Stimulated activated CD8-positive, alpha-beta memory T cell treated with anti-CD3 and anti-CD28 coated beads, Interleukin-12 subunit alpha, Interleukin-12 subunit beta, amount 100 ng/mL, for 24 hours (primary cell): ENCODE measurements around the gene CEMP1.

Experiments
- DNase-seq: peaks from one replicate; pipeline ENCODE4 v3.0.0-alpha.2; 2020; ENCODE audit errors: extremely low read depth

The CEMP1 gene

DNA sequence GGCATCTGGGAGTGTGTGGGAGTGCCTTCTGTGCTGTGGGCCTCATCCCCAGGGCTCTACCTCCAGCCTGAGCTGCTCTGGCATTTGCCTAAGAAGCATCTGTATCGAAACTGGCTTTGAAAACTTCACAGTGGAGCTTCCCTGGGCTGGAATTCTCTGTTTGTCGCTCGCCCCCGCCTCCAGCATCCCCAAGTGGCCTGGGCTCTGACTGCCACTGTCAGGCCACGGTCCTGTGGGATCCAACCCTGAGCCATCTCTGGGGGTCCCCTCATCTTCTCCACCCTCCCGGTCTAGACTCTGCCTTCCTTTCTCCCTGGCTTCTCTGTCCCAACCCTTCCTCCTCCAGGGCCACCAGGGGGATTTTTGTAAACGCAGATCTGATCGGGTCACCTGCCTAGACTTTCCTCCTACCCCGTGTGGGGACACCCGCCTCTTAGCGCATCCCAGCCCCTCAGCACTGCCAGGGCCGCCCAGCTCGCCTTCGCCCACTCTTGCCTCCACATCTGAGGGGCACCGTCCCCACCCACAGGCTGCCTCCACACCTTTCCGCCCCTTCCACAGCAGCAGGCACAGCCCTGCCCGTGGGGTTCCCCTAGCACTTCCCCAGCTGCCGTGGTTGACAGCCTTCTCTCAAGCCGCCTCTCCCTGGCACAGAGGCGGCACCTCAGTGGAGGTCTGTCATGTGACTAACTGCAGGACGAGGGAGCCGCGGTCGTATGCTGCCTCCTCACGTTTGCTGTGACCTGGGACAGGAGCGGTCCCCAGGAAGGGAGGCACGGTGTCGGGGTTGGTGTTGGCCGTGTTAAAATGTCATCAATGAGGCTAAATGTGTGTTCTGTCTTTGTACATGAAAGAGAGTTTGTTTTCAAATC lies 44.3 kb downstream of the CEMP1 start:
- no peak for DNase-seq

DNA sequence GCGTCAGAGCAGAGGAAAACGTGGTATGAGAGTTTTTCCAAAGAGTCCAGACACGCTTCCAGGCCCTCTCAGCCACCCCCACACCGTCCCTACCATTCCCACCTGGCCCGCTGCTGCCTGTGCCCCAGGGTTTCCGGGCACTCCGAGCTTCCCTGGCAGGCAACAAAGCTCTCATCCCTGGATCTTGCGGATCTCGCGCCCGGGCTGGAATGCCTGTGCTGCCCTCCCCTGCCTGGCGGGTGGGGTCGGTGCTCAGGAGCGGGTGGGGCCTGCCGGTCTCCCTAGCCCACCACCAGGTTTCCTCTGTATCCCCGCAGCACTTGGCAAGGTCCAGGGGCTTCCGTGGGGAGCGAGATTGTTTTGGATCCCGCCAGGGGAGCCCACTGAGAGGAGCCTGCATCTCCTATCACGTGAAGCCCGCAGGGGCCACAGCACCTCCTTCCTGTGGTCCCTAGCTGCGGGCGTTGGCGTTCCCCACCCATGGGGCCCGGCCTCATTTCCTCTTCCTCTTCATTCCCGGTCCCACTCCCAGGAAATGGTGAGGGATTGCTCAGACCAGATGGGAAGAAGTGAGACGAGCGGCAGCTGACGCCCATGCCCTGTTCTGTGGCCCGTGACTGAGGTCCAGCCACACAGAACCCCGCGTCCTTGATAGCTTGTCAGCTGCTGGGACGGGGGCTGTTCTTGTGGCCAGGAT lies 45.2 kb downstream of the CEMP1 start:
- DNase-seq = no peak

GRCh38 chr16:2484898-2485508 lies 46.2 kb downstream of the CEMP1 start:
- DNase-seq = no peak

- DNase-seq = no peak
These were observed 47.0 kb downstream of the CEMP1 start for GRCh38 chr16:2483939-2484897.

GRCh38 chr16:2482708-2483534 lies 48.3 kb downstream of the CEMP1 start:
- DNase-seq = no peak

DNA sequence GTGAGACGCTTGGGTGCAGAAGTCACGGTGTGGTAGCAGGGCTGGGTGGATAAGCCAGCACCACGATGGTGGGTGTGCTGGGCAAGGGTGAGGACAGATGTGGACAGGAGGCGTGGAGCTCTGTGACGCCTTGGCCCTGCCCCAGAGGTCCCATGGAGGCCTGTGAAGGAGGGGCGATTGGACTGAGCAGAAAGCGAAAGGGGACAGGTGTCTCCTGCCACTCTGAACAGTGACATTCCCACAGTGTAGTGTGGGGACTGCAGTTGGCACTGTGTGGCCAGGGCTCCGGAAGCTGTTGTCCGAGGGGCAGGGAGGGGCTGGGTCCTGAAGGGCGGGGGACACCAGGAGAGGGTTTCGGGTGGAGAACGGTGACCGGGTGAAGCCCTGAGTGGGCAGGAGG lies 49.0 kb downstream of the CEMP1 start:
- no peak for DNase-seq

- no peak for DNase-seq
These were observed 49.5 kb downstream of the CEMP1 start for GRCh38 chr16:2481676-2482075.

GRCh38 chr16:2480948-2481347 lies 50.3 kb downstream of the CEMP1 start:
- no peak for DNase-seq
